HG03175 (cell line): ENCODE measurements around the gene HEYL.

Experiments
- ATAC-seq: cut with Tn5 transposase; IDR thresholded peaks from one replicate; pipeline ENCODE4 v1.9.1; 2021; ENCODE audit warnings: mild to moderate bottlenecking, moderate library complexity; ENCODE audit not compliant: unreplicated experiment

Gene HEYL

DNA sequence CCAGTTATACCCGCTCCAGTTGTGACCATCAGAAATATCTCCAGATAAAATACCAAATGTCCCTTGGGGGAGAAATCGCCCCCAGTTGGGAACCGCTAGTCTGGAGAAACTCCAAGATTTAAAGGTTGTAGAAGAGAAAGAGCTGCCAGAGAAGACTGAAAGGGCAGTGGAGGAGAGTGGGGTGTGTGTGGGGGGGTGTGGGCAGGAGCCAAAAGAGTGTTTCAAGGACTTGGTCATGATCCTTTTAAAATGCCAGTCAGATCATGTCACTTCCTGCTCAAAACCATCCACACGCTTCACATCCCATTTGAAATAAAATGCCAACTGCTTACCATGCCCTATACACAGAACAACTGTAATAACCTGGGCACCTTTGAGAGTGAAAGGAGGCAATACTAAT lies 3.4 kb upstream of the HEYL start:
- ATAC-seq: no peak

DNA sequence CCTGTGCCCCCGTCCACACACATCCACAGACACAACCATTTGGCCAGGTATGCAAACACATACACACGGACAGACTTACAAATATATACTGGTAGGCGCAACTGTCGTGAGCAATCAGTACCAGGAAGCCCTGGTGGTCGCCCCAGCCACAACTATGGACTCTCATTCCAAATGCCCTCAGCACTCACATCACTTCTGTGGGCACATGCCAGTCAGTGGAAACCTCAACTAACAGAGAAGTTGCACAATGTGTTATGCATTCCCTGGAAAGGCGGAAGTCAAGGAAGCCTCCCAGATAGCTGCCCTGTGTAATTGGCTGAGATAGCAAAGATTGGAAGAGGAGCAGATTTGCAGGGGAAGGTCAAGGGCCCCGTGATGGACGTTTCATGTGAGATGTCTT lies 1.4 kb upstream of the HEYL start:
- ATAC-seq: no peak

DNA sequence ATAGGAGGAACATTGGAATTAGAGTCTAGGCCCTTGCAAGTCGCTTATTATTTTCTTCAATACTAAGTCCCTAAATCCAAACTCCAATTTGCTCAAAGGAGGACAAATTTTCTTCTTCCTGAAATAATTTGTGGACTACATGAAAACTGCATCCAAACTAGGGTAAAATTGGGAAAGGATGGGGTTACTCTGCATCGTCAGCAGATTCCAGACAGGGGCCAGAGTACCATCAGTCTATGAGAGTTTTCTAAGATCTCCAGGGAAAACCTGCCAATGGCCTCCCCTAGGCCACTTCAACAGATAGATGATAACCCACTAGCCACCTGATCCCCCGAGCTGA lies 508 bp downstream of the HEYL start:
- ATAC-seq: no peak

DNA sequence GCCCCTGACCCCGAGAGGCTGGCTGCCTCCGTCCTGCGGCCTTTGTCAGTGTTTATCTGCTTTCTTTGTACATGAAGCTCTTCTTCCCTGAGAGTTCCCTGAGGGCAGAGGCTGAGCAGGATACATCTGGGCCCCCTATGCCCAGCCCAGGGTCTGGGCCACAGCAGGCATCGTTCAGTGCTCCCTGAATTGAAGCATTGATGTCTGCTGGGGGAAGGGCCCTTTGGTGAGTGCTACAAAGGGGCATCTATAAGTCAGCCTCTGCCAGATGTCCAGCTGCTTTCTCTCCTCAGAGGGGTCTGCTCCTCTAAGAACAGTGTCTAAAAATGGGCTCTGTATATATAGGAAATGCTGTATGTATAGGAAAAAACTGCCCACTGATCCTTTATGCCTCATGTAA lies 2.1 kb downstream of the HEYL start:
- ATAC-seq: no peak

DNA sequence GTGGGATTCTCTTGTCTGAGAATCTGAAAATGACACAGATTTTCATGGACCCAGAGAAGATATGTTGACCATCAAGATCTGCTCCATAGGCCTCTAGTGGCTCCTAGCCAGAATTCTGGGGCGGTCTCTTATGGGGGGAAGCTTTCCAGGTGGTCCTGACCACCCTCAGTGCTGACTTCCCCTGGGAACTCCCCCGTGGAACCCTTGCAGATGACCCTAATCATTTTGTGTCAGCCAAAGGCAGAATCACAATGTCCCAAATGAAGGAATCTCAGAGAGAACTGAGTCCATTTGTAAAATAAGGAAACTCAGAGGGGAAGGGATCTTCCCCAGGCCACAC lies 3.6 kb downstream of the HEYL start:
- no peak for ATAC-seq

DNA sequence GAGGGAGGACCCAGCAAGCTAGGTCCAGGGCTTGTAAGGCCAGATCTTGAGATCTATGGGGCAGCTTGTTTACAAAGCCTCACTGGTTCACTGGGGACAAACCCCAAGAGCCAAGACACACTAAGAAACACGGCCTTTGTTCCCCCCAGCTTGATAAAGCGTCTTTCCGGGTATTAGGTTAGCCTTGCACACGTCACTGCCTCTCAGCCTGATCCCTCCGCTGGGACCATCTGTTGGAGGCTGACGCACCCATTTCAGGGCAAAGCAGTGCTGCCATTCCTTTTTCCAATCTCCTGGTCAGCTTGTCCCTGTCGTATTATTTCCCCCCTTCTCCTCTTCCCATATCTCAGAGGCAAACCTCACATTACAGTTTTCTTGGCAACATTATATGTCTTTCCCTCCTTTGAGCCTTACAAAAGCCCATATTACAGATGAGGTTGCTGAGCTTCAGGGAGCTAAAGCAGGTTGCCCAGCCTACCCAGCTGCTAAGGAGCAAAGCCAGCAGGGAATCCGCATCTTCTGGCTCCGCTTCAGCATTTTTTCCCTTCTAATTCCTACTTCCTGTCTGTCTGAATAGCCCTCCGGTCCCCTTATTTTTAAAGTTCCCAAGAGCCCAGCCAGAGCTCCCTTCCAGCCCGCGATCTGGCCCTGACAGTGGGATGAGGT lies 4.1 kb downstream of the HEYL start:
- no peak for ATAC-seq

DNA sequence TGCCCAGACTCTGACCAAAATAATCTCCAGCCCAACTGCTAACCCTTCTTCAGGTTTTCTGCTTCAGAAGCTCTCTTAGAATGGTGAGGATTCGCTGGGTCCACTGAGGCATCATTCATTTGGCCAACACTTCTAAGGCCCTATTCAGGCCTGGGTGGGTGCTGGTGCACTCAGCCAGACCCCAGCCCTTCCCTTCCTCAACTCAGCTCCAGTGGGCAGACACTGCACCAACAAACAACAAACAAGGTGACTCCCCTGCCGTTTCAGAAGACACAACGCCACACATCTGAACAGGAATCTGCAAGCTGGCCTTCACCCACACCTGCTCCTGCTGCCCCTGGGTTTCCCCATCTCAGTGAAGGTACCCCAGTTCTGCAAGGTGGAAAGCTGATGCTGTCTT lies 6.0 kb downstream of the HEYL start:
- ATAC-seq: no peak

DNA sequence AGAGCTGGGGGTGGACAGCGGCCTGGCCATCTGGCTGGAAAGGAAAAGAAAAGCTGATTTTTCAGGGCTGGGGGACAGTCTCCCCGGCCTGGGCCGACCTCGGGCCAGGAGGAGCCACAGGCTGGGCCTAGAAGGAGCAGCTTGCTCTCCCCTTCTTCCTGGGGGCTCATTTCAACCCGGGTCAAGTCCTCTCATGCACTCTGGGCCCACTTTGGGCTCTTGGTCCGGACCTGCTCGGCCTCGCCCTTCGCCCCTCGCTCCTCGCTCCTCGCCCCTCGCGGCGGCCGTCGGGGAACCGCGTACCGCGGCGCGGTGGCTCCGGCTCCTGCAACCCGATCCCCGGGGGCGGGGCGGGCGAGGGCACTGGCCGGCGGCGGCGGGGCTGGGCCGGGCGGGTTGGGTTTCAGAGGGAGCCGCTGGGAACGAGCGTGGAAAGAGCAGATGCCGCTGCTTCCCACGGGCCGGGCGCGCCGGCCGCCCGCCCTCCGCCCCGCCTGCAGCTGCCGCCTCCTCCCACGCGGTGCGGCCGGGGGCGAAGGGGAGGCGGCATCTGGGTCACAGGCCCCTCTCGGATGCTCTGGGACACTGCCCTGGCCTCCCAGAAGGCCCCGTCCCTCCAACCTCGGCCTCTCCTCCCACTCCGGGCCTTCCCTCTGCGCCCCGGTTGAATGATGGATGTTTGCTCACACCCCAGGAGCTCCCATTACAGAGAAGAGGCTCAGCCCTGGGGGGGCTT lies 6.6 kb downstream of the HEYL start:
- no peak for ATAC-seq

DNA sequence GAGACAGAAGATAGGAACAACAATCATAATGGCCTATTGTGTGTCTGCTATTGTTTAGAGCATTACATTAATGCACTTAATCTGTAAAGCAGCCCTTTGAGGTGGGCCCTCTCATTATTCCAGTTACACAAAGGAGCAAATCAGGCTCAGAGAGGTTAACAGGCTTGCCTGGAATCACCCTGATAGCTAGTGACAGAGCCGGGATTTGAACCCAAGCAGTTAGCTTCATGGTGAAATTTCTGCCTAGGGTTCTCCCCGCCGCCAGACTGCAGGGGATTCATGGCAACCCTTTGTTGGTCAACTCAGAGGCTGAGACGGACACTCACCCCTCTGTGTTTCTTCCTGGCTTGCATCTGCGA lies 7.1 kb downstream of the HEYL start:
- no peak for ATAC-seq

DNA sequence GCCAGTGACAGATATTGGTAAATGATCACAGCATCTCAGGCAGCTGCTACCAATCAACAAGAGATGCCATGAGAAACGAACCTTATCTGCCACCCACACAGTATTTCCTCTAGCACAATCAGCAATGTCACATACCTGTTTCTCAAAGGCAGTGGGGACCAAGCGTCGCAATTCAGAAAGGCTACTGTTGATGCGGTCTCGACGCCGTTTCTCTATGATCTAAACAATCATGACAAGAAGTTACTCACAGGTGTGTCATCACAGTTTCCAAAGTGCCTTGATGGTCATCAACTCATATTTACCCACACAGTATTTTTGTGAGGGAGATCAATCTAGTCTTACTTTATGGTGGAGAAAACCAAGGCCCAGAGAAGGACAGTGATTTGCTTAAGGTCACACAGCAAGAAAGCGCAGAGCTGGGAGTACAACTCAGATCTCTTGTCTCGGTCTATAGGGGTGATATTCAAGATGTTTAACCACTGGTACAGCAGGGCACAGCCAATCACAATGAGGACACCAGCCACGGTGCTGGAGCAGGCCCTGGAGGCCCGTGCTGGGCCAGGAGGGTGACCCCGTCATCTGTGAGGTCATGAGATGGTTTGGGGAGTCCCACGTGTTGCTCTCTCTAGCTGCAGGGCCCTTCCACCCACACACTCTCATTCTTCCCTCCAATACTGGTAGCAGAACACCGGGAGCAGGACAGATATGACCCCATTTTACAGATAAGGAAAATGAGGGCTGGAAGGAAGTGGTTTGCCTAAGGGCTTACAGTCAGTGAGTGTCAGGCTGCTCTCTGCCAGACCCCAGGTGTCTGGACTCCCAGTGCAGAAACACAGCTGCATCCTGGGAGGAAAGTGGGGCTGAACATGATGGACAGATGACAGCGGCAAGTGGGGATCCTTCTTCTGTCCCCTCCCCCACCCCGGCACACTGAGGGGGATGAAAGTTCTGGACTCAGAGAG lies 7.8 kb downstream of the HEYL start:
- ATAC-seq: no peak

DNA sequence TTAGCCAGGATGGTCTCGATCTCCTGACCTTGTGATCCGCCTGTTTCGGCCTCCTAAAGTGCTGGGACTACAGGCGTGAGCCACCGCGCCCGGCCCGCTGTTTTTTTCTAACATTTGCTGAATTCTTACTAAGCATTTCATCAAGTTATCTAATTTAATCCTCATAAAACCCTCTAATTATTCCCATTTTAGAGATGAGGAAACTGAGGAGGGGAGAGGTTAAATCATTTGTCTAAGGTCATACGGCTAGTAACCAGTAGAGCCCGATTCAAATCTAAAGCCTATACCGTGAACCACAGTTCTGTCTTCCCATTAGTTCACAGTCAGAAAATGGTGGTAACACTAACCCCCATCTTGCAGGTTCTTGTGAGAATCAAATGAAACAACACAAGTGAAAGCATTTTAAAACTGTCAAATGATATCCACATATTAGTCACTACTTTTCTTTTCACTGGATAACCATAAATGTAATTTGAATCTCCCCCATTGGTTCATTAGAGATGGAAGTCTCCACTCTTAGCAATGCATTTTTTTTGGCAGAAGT lies 10.6 kb downstream of the HEYL start:
- no peak for ATAC-seq

DNA sequence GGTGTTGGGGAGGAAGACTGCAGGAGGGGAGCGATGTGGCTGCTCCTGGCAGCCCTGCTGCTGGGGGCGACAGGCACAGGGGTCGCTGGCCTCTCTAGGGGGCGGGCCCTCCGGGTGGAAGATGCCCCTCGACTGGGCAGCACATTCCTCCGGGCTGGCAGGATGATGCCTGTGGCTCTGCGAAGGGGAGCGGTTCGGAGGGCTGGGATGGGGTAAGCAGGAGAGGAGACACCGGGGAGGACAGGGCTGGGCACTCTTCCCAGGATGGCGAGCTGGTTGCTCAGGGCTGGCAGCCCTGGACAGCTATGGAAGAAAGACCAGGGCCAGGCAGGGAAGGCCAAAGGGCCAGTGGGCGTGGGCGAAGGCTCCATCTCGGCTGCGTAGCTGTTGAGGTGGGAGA lies 12.8 kb downstream of the HEYL start:
- ATAC-seq: no peak

DNA sequence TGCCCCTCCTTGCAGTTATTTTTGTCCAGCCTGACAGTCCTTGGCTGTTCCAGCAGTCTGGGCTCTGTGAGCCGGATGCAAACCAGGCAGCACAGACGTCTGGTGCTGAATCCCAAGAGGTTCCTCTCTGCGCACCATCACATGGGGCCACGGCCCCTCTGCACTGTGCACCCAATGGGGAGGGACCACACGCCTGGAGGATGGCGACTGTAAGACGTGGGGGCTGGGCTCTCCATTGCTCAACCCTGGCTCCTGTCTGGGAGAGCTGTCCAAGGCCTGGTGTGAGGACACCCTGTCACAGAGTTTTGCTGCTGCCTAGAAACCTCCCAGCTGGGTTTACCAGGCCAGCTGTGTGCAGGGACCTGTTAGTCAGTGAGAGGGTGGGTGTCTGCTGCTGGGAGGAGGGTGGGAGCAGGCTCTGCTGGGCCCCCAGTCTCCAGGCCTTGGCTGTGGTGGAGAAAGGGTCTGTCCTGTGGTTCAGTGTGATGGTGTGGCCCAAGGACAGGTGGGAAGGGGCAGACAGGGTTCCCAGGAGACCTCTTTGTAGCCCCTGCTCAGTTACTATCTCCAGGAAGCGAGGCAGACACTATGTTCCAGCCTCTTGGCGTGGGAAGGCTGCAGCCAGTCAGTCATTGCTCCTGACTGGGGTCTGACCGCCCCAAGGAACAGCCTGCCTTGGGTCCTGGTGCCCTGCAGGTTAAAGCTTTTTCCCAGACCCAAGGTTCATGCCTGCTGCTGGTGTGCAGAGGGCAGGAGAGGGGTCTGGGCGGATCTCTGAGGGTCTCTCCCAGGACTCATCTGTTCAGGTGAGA lies 13.8 kb downstream of the HEYL start:
- ATAC-seq: no peak

DNA sequence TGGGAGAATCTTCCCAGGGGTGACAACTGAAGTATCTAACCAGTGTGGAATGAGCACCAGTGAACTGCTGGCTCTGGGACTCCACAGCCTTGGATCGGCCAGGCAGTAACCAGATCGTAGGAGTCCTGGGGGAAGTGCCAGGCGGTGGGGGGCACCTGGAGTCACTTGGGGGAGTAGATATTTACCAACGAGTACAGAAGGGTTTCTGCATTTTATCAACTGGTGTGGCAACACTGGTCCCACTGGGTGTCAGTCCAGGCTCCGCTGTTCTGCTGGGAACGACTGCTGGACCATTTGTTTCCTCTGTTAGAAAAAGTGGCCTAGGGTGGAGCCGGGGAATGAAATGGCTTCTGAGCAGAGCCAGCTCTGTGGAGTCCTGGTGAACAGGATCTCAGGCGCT lies 14.4 kb downstream of the HEYL start:
- ATAC-seq: no peak

DNA sequence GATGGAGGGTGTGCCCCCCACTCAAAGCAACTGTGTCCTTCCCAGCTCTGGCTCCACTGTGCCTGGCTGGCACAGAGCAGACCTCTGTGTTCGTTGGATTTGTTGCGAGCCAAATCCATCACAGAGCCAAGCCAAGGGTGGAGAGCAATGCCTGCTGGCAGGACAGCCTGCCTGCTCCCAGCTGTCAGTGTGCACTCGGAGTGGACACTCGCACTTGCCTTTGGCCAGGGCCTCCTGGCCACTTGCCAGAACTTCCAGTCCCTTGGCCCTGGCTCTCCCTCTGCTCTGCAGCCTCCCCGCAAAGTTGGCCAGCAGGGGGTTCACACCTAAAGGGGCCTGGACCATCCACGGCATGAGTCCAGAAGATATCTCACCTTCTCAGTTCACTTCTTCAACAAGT lies 16.4 kb downstream of the HEYL start:
- no peak for ATAC-seq

DNA sequence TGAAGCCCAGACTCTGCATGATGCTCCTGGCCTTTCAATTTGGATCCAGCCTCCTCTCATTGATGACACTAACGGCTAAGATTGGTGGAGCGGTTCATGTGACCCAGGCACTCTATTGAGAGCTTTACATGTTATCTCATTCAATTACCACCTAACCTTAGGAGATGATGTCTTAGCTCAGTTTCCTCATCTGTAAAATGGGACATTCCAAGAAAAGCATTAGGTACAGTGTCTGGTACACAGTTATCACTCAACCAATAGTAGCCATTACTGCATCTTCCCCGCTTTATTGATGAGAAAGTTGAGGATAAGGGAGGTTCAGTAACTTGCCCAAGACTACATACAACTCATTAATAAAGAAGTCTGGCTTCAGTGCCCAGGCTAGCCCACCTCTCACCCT lies 17.0 kb downstream of the HEYL start:
- ATAC-seq: no peak

DNA sequence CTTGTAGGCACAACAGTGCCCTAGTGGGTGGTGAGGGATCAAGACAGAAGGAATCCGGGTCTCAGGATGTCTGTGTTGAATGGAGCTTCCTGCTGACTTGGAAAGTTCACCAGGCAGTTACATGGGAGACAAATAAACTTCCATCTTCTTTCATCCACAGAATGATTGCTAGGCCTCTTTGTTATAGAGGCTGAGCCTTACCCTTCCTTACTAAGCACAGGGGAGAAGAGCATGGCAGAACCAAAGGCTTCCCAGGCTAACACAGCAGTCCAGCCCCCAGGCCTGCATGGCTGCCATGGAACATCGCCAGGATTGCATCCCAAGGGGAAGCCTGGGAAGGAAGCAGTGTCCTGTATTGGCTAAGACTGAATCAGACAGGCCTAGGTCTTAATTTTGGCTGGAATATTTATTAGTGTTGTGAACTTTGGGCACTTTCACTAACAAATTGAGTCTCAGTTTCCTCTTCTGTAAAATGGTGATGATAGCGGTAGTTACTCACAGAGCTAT lies 18.7 kb downstream of the HEYL start:
- ATAC-seq: no peak

DNA sequence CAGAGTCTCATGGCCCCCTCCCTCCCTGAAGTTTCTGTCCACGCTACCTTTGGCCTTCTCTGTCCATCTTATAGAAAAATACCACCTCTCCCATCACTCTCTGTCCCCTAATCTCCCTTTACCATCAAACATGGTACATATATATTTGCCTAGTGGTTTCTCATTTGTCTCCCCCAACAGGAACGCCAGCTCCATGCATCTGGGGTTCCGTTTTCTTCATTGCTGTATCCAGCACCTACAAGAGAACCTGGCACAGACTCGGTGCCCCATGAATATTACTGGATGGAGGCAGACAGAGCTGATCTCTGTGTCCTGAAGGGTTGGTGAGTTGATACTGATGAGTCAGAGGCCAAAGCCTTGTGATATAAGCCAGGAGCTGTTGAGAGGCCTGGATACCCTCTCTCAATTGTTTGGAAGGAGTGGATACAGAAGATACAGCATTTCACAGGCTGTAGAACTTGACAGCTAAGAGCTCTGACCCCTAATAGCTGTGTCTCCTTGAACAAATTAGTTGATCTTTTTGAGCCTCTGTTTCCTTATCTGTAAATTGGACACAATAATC lies 21.9 kb downstream of the HEYL start:
- ATAC-seq: no peak

DNA sequence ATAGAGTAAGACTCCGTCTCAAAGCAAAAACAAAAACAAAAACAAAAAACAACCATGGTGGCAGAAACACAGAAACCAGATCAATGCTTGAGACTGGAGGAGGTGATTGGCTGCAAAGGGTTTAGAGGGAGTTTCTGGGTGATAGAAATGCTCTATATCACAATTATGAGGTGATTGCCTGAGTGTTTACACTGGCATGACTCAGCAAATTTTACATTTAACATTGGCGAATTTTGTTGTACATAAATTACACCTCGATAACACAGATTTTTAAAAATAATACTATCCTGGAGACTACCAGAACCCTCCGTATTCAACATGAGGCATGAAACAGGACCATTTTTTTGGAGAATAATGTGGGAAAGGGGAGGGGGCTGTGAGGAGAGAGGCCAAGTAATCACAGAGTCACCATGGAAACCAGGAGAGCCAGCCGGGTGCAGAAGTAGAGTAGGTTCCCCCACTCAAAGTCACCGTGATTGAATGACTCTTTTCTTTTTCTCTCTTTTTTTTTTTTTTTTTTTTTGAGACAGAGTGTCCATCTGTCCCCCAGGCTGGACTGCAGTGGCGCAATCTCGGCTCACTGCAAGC lies 24.3 kb downstream of the HEYL start:
- ATAC-seq: no peak

DNA sequence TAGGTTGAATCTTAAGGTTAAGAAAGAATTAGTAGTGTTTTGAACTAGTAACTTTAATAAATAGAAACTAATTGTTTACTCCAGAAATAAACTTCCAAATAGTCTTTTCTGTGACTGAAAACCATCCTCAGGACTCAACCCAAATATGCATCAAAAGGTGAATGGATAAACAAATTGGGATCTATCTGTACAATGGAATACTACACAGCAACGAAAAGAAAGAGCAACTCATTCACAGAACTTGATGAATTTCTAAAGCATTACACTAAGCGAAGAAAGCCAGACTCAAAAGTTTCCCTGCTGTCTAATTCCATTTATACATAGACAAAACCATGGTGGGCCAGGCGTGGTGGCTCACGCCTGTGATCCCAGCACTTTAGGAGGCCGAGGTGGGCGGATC lies 25.0 kb downstream of the HEYL start:
- no peak for ATAC-seq
